Activated CD8-positive, alpha-beta T cell treated with anti-CD3 and anti-CD28 coated beads, Interleukin-2, amount 10 ng/mL, durations not matched to agents 7 days and 5 days (primary cell): ENCODE measurements around the gene OBP2B. TPM values are rescaled to one million over a fixed set of nuclear protein-coding genes. Genes with fewer than 3 reads are reported as not detected.
"Not testable (repeated sequence)": the region's sequence is repeated elsewhere in the genome, so short reads cannot be mapped to it uniquely, and the experiment has no call there.

Experiments used
- ATAC-seq: fragments of 150-1000 bp; cut with Tn5 transposase; one replicate; pipeline ENCODE4 v1.10.0; 2021; ENCODE audit warnings: moderate library complexity
- CTCF ChIA-PET: fragments of 350-600 bp; sonication (Branson Sonifier 250); formaldehyde crosslinking; loops from one replicate; lab custom pipeline; 2021; ENCODE audit warnings: antibody characterized with exemption; lab: Charles Lee
- POLR2A ChIA-PET: fragments of 350-600 bp; sonication (Branson Sonifier 250); formaldehyde crosslinking; loops from one replicate; lab custom pipeline; 2021; ENCODE audit warnings: antibody characterized with exemption; lab: Charles Lee
- DNase-seq: peaks from one replicate; pipeline ENCODE4 v3.0.0-alpha.2; 2020
- H3K27ac Mint-ChIP-seq: one replicate; pipeline ENCODE4 v1.8.0; 2021; ENCODE audit warnings: mild to moderate bottlenecking, mixed read lengths
- H3K27me3 Mint-ChIP-seq: one replicate; pipeline ENCODE4 v1.8.0; 2021; ENCODE audit warnings: low read depth, mixed read lengths
- H3K36me3 Mint-ChIP-seq: one replicate; pipeline ENCODE4 v1.8.0; 2021; ENCODE audit warnings: low read depth, mixed read lengths
- H3K4me1 Mint-ChIP-seq: one replicate; pipeline ENCODE4 v1.8.0; 2021; ENCODE audit warnings: low read depth, mixed read lengths
- H3K4me3 Mint-ChIP-seq: one replicate; pipeline ENCODE4 v1.8.0; 2021; ENCODE audit warnings: mild to moderate bottlenecking, mixed read lengths
- H3K9me3 Mint-ChIP-seq: one replicate; pipeline ENCODE4 v1.8.0; 2022; ENCODE audit warnings: mixed read lengths; ENCODE audit not compliant: insufficient read depth
- total RNA-seq, 2 experiments: library from RNA; stranded (reverse); gene quantifications; one replicate each; pipeline ENCODE4 v1.2.3, GENCODE V29; 2021

OBP2B gene
- total RNA-seq, 2 experiments from 2014 or later = not detected

GRCh38 chr9:133237035-133237731 lies 28.1 kb upstream of the OBP2B start:
- Mint-ChIP-seq H3K4me1 (peaks cover 7% of the 10 kb centered on the region), H3K9me3 (no peaks in the 10 kb centered on the region), H3K27me3 (peaks cover 8% of the 10 kb centered on the region), H3K36me3 (no peaks in the 10 kb centered on the region), H3K4me3 (no peak overlapping the region), H3K27ac (no peak overlapping the region)
- ATAC-seq (no peak), DNase-seq (no peak)
- POLR2A ChIA-PET = no interaction called here
- CTCF ChIA-PET = interaction anchor here (3.3 to 3.6 kb wide), 2 partner anchors 51 to 93 kb away, joined by 13 to 19 read pairs; no protein-coding TSS in a partner anchor

GRCh38 chr9:133236291-133237034 lies 27.4 kb upstream of the OBP2B start:
- H3K27ac Mint-ChIP-seq, H3K4me3 Mint-ChIP-seq, H3K27me3 Mint-ChIP-seq, H3K36me3 Mint-ChIP-seq, ATAC-seq, DNase-seq, H3K9me3 Mint-ChIP-seq, H3K4me1 Mint-ChIP-seq: not testable (repeated sequence)
- POLR2A ChIA-PET = interaction anchor here (1.2 kb wide), 1 partner anchor 111 kb away, joined by 3 read pairs; the partner anchor contains the start of genes MED22 and RPL7A
- CTCF ChIA-PET = interaction anchor here (3.6 kb wide), 1 partner anchor 94 kb away, joined by 19 read pairs; no protein-coding TSS in a partner anchor

GRCh38 chr9:133235549-133236222 lies 26.6 kb upstream of the OBP2B start:
- no peaks in the 10 kb centered on the region for H3K9me3 Mint-ChIP-seq
- DNase-seq (no peak), ATAC-seq (no peak)
- POLR2A ChIA-PET = interaction anchor here (1.2 kb wide), 1 partner anchor 112 kb away, joined by 3 read pairs; the partner anchor contains the start of genes MED22 and RPL7A
- H3K36me3 Mint-ChIP-seq = no peaks in the 10 kb centered on the region
- H3K4me3 Mint-ChIP-seq = no peak overlapping the region
- peaks cover 7% of the 10 kb centered on the region for H3K4me1 Mint-ChIP-seq
- CTCF ChIA-PET = no interaction called here
- H3K27ac Mint-ChIP-seq = no peak overlapping the region
- peaks cover 4% of the 10 kb centered on the region for H3K27me3 Mint-ChIP-seq

DNA sequence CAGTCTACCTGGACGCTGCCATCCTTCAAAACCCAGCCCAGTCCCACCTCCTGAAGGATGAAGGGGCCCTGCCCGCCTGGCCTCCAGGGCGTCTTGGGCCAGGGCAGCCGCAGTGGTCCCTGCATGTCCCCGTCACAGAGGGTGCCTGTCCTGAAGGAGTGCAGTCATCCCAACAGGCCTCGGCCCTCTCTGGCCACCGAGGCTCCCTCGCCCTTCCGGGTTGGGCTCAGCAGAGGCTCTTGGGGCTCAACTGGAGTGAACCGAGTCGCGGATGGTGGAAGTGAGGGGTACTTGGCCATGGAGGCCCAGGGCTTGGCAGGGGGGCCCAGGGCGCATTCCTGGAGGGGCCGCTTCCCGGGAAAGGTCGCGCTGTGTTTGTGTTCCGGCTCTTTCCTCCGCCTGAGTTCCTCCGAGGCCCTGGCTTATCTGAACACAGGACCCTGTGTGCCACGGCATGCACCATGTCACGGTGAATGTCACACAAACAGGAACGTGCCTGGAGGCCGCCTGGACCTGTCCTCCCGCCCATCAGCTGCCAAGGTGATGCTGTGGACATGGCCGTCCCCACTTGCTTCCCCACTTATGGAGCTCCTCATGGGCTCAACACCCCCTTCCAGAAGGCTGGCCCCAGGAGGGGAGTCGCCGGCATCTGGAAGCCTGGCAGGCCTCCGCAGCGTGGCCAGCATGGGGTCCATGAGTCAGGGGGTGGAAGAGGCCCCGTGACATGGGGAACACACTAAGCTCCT lies 25.7 kb upstream of the OBP2B start:
- DNase-seq = no peak
- Mint-ChIP-seq H3K27ac (no peak overlapping the region), H3K4me1 (peaks cover 7% of the 10 kb centered on the region), H3K36me3 (no peaks in the 10 kb centered on the region), H3K27me3 (peaks cover 4% of the 10 kb centered on the region), H3K4me3 (no peak overlapping the region), H3K9me3 (no peaks in the 10 kb centered on the region)
- CTCF ChIA-PET = no interaction called here
- POLR2A ChIA-PET = interaction anchor here (1.2 kb wide), 1 partner anchor 113 kb away, joined by 3 read pairs; the partner anchor contains the start of genes MED22 and RPL7A
- no peak for ATAC-seq

GRCh38 chr9:133233681-133234432 lies 24.8 kb upstream of the OBP2B start:
- no peaks in the 10 kb centered on the region for H3K36me3 Mint-ChIP-seq
- ChIA-PET CTCF (no interaction called here), POLR2A (no interaction called here)
- H3K27me3 Mint-ChIP-seq = peaks cover 4% of the 10 kb centered on the region
- H3K4me3 Mint-ChIP-seq = no peak overlapping the region
- H3K27ac Mint-ChIP-seq = no peak overlapping the region
- peaks cover 4% of the 10 kb centered on the region for H3K4me1 Mint-ChIP-seq
- H3K9me3 Mint-ChIP-seq = no peaks in the 10 kb centered on the region
- DNase-seq (no peak), ATAC-seq (no peak)

GRCh38 chr9:133231934-133232568 lies 23.0 kb upstream of the OBP2B start:
- H3K4me3 Mint-ChIP-seq, H3K27ac Mint-ChIP-seq, H3K36me3 Mint-ChIP-seq, DNase-seq, POLR2A ChIA-PET, H3K27me3 Mint-ChIP-seq, ATAC-seq, H3K9me3 Mint-ChIP-seq, H3K4me1 Mint-ChIP-seq: not testable (repeated sequence)
- CTCF ChIA-PET = interaction anchor here (0.7 kb wide), 1 partner anchor 128 kb away, joined by 3 read pairs; no protein-coding TSS in a partner anchor

GRCh38 chr9:133230514-133230913 lies 21.5 kb upstream of the OBP2B start:
- DNase-seq, H3K27me3 Mint-ChIP-seq, H3K4me3 Mint-ChIP-seq, H3K27ac Mint-ChIP-seq, H3K36me3 Mint-ChIP-seq, ATAC-seq, POLR2A ChIA-PET, H3K9me3 Mint-ChIP-seq, H3K4me1 Mint-ChIP-seq: not testable (repeated sequence)
- CTCF ChIA-PET = interaction anchor here (1.5 kb wide), 1 partner anchor 9 kb away, joined by 4 read pairs; no protein-coding TSS in a partner anchor

DNA sequence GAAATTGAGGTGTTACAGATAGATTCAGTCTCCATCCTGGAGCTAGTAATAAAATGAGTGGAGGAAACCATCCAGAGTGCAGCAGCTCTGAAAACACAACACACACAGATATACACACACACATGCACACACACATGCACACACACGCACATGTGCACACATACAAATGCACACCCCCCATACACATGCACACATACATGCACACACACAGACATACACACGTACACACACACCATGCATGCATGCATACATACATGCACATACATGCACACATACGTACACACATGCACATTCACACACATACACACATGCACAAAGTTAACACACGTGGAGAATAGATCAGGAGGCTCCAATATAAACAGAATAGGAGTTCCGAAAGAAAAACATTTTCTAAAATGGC lies 21.0 kb upstream of the OBP2B start:
- ATAC-seq (no peak), DNase-seq (no peak)
- no peak overlapping the region for H3K4me3 Mint-ChIP-seq
- ChIA-PET CTCF (interaction anchor here (1.5 kb wide), 1 partner anchor 10 kb away, joined by 4 read pairs; no protein-coding TSS in a partner anchor), POLR2A (no interaction called here)
- no peaks in the 10 kb centered on the region for H3K9me3 Mint-ChIP-seq
- no peaks in the 10 kb centered on the region for H3K36me3 Mint-ChIP-seq
- H3K4me1 Mint-ChIP-seq = no peaks in the 10 kb centered on the region
- no peaks in the 10 kb centered on the region for H3K27me3 Mint-ChIP-seq
- H3K27ac Mint-ChIP-seq = no peak overlapping the region

GRCh38 chr9:133228474-133229193 lies 19.6 kb upstream of the OBP2B start:
- H3K27me3 Mint-ChIP-seq, ATAC-seq, POLR2A ChIA-PET, H3K4me3 Mint-ChIP-seq, H3K4me1 Mint-ChIP-seq, DNase-seq, H3K9me3 Mint-ChIP-seq, H3K36me3 Mint-ChIP-seq, H3K27ac Mint-ChIP-seq, CTCF ChIA-PET: not testable (repeated sequence)

GRCh38 chr9:133227996-133228395 lies 18.9 kb upstream of the OBP2B start:
- H3K27me3 Mint-ChIP-seq, H3K4me3 Mint-ChIP-seq, ATAC-seq, H3K36me3 Mint-ChIP-seq, CTCF ChIA-PET, DNase-seq, POLR2A ChIA-PET, H3K27ac Mint-ChIP-seq, H3K4me1 Mint-ChIP-seq, H3K9me3 Mint-ChIP-seq: not testable (repeated sequence)
